ENCODE results near the gene NDUFAF4. TPM values are rescaled to one million over a fixed set of nuclear protein-coding genes. Genes with fewer than 3 reads are reported as not detected.

The NDUFAF4 gene
- total and polyA plus RNA-seq, 2 of the 8 experiments (the other 6 are each of a cell fraction or from before 2014, with no cell fraction given) = 21.9 to 84.4 TPM

DNA sequence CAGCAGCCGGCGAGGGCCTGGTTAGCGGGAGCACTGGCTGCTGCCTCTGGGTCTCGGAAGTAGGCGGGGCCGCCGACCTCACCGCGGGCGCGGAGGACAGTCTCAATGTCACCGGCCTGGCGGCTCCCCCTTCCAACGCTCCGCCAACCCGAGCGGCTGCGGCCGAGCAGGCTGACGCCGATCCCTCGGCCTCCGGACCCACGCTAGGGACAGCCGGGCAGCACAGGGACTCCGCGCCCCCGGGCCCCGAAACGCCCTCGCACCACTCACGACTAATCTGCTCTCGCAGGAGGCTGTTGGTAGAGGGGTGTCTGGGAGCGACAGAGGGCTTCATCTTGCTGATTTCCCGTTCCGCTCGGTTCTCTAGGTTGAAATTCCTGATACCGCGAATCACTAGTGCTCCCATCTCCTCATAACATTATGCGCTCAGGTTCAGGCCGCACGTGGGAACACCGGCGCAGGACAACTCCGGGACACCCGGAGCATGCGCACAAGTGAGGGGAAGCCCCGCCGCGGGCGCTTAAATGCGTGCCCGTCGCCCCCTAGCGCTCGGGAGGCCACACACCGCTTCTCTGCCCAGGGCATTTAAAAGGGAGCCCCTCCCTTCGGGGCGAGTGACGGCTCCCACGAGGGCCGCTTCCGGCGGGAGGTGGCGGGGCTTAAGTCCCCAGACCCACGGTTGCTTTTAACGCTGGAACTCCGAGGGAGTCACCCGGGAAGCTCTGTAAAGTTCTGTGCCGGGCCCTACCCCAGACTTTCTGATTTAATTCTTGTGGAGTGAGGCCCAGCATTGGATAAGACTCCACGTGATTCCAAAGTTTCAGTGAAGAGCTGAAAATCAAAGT lies at the start of gene NDUFAF4 (continued):
- TF ChIP-seq, protein P1, sequence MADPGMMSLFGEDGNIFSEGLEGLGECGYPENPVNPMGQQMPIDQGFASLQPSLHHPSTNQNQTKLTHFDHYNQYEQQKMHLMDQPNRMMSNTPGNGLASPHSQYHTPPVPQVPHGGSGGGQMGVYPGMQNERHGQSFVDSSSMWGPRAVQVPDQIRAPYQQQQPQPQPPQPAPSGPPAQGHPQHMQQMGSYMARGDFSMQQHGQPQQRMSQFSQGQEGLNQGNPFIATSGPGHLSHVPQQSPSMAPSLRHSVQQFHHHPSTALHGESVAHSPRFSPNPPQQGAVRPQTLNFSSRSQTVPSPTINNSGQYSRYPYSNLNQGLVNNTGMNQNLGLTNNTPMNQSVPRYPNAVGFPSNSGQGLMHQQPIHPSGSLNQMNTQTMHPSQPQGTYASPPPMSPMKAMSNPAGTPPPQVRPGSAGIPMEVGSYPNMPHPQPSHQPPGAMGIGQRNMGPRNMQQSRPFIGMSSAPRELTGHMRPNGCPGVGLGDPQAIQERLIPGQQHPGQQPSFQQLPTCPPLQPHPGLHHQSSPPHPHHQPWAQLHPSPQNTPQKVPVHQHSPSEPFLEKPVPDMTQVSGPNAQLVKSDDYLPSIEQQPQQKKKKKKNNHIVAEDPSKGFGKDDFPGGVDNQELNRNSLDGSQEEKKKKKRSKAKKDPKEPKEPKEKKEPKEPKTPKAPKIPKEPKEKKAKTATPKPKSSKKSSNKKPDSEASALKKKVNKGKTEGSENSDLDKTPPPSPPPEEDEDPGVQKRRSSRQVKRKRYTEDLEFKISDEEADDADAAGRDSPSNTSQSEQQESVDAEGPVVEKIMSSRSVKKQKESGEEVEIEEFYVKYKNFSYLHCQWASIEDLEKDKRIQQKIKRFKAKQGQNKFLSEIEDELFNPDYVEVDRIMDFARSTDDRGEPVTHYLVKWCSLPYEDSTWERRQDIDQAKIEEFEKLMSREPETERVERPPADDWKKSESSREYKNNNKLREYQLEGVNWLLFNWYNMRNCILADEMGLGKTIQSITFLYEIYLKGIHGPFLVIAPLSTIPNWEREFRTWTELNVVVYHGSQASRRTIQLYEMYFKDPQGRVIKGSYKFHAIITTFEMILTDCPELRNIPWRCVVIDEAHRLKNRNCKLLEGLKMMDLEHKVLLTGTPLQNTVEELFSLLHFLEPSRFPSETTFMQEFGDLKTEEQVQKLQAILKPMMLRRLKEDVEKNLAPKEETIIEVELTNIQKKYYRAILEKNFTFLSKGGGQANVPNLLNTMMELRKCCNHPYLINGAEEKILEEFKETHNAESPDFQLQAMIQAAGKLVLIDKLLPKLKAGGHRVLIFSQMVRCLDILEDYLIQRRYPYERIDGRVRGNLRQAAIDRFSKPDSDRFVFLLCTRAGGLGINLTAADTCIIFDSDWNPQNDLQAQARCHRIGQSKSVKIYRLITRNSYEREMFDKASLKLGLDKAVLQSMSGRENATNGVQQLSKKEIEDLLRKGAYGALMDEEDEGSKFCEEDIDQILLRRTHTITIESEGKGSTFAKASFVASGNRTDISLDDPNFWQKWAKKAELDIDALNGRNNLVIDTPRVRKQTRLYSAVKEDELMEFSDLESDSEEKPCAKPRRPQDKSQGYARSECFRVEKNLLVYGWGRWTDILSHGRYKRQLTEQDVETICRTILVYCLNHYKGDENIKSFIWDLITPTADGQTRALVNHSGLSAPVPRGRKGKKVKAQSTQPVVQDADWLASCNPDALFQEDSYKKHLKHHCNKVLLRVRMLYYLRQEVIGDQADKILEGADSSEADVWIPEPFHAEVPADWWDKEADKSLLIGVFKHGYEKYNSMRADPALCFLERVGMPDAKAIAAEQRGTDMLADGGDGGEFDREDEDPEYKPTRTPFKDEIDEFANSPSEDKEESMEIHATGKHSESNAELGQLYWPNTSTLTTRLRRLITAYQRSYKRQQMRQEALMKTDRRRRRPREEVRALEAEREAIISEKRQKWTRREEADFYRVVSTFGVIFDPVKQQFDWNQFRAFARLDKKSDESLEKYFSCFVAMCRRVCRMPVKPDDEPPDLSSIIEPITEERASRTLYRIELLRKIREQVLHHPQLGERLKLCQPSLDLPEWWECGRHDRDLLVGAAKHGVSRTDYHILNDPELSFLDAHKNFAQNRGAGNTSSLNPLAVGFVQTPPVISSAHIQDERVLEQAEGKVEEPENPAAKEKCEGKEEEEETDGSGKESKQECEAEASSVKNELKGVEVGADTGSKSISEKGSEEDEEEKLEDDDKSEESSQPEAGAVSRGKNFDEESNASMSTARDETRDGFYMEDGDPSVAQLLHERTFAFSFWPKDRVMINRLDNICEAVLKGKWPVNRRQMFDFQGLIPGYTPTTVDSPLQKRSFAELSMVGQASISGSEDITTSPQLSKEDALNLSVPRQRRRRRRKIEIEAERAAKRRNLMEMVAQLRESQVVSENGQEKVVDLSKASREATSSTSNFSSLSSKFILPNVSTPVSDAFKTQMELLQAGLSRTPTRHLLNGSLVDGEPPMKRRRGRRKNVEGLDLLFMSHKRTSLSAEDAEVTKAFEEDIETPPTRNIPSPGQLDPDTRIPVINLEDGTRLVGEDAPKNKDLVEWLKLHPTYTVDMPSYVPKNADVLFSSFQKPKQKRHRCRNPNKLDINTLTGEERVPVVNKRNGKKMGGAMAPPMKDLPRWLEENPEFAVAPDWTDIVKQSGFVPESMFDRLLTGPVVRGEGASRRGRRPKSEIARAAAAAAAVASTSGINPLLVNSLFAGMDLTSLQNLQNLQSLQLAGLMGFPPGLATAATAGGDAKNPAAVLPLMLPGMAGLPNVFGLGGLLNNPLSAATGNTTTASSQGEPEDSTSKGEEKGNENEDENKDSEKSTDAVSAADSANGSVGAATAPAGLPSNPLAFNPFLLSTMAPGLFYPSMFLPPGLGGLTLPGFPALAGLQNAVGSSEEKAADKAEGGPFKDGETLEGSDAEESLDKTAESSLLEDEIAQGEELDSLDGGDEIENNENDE (IDR thresholded peaks at IDR 0.05; ENCODE audit: insufficient replicate concordance, low read length) = peak; percentile 13
- TF ChIP-seq SIRT6 (IDR thresholded peaks at IDR 0.05; ENCODE audit: low read length) = no peak
- TF ChIP-seq, protein P2, sequence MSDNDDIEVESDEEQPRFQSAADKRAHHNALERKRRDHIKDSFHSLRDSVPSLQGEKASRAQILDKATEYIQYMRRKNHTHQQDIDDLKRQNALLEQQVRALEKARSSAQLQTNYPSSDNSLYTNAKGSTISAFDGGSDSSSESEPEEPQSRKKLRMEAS (IDR thresholded peaks at IDR 0.05) = peak; percentile 82
- TF ChIP-seq SP4 (IDR thresholded peaks at IDR 0.05; ENCODE audit: low read length) = no peak
- TF ChIP-seq EGR1 (IDR thresholded peaks at IDR 0.05; ENCODE audit: borderline replicate concordance, low read depth, low read length) = peak; percentile 34; the same call in 1 of the 2 replicates
- peak; percentile 78 for TF ChIP-seq PHF8 (conservative IDR thresholded peaks at IDR 0.05; ENCODE audit: low read depth, low read length)
- no peak for TF ChIP-seq SRF (IDR thresholded peaks at IDR 0.05; ENCODE audit: low read depth, low read length)
- no peak for TF ChIP-seq HDAC6 (IDR thresholded peaks at IDR 0.05; ENCODE audit: low read depth, low read length)
- TF ChIP-seq CREB1 (IDR thresholded peaks at IDR 0.05) = peak; percentile 57; the same call in 1 of the 2 replicates
- TF ChIP-seq SAP30 (IDR thresholded peaks at IDR 0.05; ENCODE audit: insufficient read depth, insufficient replicate concordance, low read length) = peak; percentile 75

Data from H1 (cell line).